HFFc6 (cell line): ENCODE results near the gene FRAS1. TPM values are rescaled to one million over a fixed set of nuclear protein-coding genes. Genes with fewer than 3 reads are reported as not detected.
A peak's percentile ranks its signal among the peaks of the same experiment; 100 is the strongest.
"Not testable (repeated sequence)": the region's sequence is repeated elsewhere in the genome, so short reads cannot be mapped to it uniquely, and the experiment has no call there.

Source experiments
- DNase-seq: peaks from one replicate; pipeline ENCODE4 v3.0.0-alpha.2; 2018
- H3K27ac Mint-ChIP-seq: 2 replicates; pipeline ENCODE4 v1.8.0; 2020; ENCODE audit warnings: mild to moderate bottlenecking, mixed read lengths
- H3K27me3 Mint-ChIP-seq: 2 replicates; pipeline ENCODE4 v1.8.0; 2021; ENCODE audit warnings: mild to moderate bottlenecking, moderate library complexity, mixed read lengths; ENCODE audit not compliant: insufficient read depth
- H3K36me3 Mint-ChIP-seq: 2 replicates; pipeline ENCODE4 v1.8.0; 2021; ENCODE audit warnings: low read depth, mixed read lengths
- H3K4me1 Mint-ChIP-seq: 2 replicates; pipeline ENCODE4 v1.8.0; 2020; ENCODE audit warnings: low read depth, mixed read lengths
- H3K4me3 Mint-ChIP-seq: 2 replicates; pipeline ENCODE4 v1.8.0; 2020; ENCODE audit warnings: mild to moderate bottlenecking, moderate library complexity, mixed read lengths
- H3K9me3 Mint-ChIP-seq: 2 replicates; pipeline ENCODE4 v1.8.0; 2020; ENCODE audit warnings: mild to moderate bottlenecking, mixed read lengths
- total RNA-seq, 6 experiments: library from RNA; stranded (reverse); fragmentation: NEBNext Ultra II Directional; extraction: Animal tissue kit (Norgen Biotek cat#: 25700); gene quantifications; 2 replicates in 1 of 6; 3 replicates in 5 of 6; pipeline ENCODE4 v1.2.3, GENCODE V29; 2021
- TF ChIP-seq, protein P1 (sequence below): fragments of 200-600 bp; sonication (generic); IDR thresholded peaks from 2 replicates; pipeline ENCODE4 v1.5.0; 2021; ENCODE audit warnings: antibody characterized with exemption, mild to moderate bottlenecking

FRAS1 gene
- total RNA-seq, 6 experiments from 2014 or later: 1.7 to 11.0 (median 2.3) TPM

DNA sequence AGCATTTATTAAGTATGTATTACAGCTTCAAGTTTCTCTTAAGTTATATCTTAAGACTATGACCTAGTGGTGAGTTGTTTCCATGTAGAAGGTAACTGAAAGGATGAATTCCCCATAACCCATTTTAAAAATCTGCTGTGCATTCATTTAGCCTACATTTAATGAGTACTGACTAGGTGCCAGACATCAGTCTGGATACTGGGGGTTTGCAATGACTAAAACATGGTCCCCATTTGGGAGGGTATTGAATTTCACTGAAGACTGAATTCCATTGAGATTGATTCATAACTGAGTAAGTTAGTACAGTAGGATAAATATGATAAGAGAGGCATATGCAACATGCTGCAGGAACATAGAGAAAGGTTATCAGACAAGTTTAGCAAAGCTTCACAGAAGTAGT is 241.5 kb downstream of the FRAS1 start:
- Mint-ChIP-seq H3K4me3 (peak overlapping the region; percentile 39), H3K36me3 (no peaks in the 10 kb centered on the region), H3K27me3 (no peaks in the 10 kb centered on the region; the same call in 1 of the 2 replicates), H3K27ac (peak overlapping the region; percentile 44), H3K9me3 (no peaks in the 10 kb centered on the region), H3K4me1 (peaks cover 63% of the 10 kb centered on the region)
- TF ChIP-seq, protein P1, sequence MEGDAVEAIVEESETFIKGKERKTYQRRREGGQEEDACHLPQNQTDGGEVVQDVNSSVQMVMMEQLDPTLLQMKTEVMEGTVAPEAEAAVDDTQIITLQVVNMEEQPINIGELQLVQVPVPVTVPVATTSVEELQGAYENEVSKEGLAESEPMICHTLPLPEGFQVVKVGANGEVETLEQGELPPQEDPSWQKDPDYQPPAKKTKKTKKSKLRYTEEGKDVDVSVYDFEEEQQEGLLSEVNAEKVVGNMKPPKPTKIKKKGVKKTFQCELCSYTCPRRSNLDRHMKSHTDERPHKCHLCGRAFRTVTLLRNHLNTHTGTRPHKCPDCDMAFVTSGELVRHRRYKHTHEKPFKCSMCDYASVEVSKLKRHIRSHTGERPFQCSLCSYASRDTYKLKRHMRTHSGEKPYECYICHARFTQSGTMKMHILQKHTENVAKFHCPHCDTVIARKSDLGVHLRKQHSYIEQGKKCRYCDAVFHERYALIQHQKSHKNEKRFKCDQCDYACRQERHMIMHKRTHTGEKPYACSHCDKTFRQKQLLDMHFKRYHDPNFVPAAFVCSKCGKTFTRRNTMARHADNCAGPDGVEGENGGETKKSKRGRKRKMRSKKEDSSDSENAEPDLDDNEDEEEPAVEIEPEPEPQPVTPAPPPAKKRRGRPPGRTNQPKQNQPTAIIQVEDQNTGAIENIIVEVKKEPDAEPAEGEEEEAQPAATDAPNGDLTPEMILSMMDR: no peak
- peak; percentile 43 for DNase-seq

DNA sequence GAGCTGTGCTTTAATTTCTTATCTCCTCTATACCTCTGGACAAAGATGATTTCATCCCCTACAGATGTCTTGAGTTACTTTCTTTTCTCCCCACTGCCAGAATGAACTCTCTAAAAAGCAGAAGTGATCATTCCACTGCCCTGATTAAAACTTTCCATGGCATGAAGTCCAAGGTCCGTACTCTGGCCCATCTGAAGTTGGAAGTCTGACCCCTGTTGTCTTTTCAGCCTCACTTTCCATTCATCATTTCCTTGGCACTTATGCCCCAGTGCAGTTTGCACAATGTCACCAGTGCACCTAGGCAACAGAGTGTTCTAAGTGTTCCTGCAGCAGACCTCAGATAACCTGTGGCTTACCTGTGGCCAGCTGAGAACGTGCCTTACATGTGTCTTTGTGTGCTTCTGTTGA is 242.4 kb downstream of the FRAS1 start:
- H3K27me3 Mint-ChIP-seq: no peaks in the 10 kb centered on the region; the same call in 1 of the 2 replicates

DNA sequence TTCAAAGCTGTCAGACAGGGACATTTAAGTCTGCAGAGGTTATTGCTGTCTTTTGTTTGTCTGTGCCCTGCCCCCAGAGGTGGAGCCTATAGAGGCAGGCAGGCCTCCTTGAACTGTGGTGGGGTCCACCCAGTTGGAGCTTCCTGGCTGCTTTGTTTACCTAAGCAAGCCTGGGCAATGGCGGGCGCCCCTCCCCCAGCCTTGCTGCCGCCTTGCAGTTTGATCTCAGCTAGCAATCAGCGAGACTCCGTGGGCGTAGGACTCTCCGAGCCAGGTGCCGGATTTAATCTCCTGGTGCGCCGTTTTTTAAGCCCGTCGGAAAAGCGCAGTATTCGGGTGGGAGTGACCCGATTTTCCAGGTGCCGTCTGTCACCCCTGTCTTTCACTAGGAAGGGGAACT is 250.1 kb downstream of the FRAS1 start:
- not testable (repeated sequence) for DNase-seq, H3K4me1 Mint-ChIP-seq, H3K27me3 Mint-ChIP-seq, H3K27ac Mint-ChIP-seq, H3K9me3 Mint-ChIP-seq, H3K4me3 Mint-ChIP-seq, H3K36me3 Mint-ChIP-seq

More for the DNA sequence above, 242.4 kb downstream of the FRAS1 start:
- peak overlapping the region; percentile 22; the same call in 1 of the 2 replicates for H3K4me3 Mint-ChIP-seq
- no peaks in the 10 kb centered on the region for H3K9me3 Mint-ChIP-seq
- H3K4me1 Mint-ChIP-seq: peaks cover 53% of the 10 kb centered on the region
- H3K27ac Mint-ChIP-seq: peak overlapping the region; percentile 11; the same call in 1 of the 2 replicates
- H3K36me3 Mint-ChIP-seq: no peaks in the 10 kb centered on the region
- DNase-seq: no peak
- TF ChIP-seq, protein P1: no peak

GRCh38 chr4:78308517-78308916 is 251.4 kb downstream of the FRAS1 start:
- no peak for DNase-seq
- peaks cover 5% of the 10 kb centered on the region; the same call in 1 of the 2 replicates for H3K4me1 Mint-ChIP-seq
- no peaks in the 10 kb centered on the region for H3K9me3 Mint-ChIP-seq
- TF ChIP-seq, protein P1: no peak
- peaks cover 4% of the 10 kb centered on the region; the same call in 1 of the 2 replicates for H3K36me3 Mint-ChIP-seq
- peaks cover 2% of the 10 kb centered on the region for H3K27me3 Mint-ChIP-seq
- H3K4me3 Mint-ChIP-seq: no peak overlapping the region
- no peak overlapping the region for H3K27ac Mint-ChIP-seq

- Mint-ChIP-seq H3K27me3 (peaks cover 2% of the 10 kb centered on the region; the same call in 1 of the 2 replicates), H3K9me3 (no peaks in the 10 kb centered on the region), H3K27ac (no peak overlapping the region), H3K4me1 (peaks cover 5% of the 10 kb centered on the region; the same call in 1 of the 2 replicates), H3K4me3 (no peak overlapping the region), H3K36me3 (peaks cover 4% of the 10 kb centered on the region; the same call in 1 of the 2 replicates)
- no peak for DNase-seq
- TF ChIP-seq, protein P1: no peak
Observed at GRCh38 chr4:78309352-78309751, 252.2 kb downstream of the FRAS1 start.

- DNase-seq: no peak
- Mint-ChIP-seq H3K27me3 (peaks cover 2% of the 10 kb centered on the region; the same call in 1 of the 2 replicates), H3K9me3 (no peaks in the 10 kb centered on the region), H3K4me3 (no peak overlapping the region), H3K4me1 (peaks cover 5% of the 10 kb centered on the region; the same call in 1 of the 2 replicates), H3K27ac (no peak overlapping the region), H3K36me3 (peaks cover 4% of the 10 kb centered on the region; the same call in 1 of the 2 replicates)
- TF ChIP-seq, protein P1: no peak
Observed at GRCh38 chr4:78310007-78310739, 253.1 kb downstream of the FRAS1 start.
